HCT116 (cell line): ENCODE data around the gene FSTL4.

Experiments used
- CEBPB ChIP-seq: IDR thresholded peaks from 2 replicates; pipeline ENCODE4 v1.6.1; 2012; ENCODE audit warnings: low read depth
- ELF1 ChIP-seq: IDR thresholded peaks from 2 replicates; pipeline ENCODE4 v1.6.1; 2012; ENCODE audit warnings: low read depth, borderline replicate concordance
- EZH2 ChIP-seq: fragments of 200-600 bp; sonication (generic); IDR thresholded peaks from 2 replicates; pipeline ENCODE4 v1.6.1; 2017; ENCODE audit warnings: antibody characterized with exemption, mixed run types
- EZH2phosphoT487 ChIP-seq: fragments of 200-600 bp; IDR thresholded peaks from 2 replicates; pipeline ENCODE4 v1.6.1; 2018; ENCODE audit warnings: antibody characterized with exemption, borderline replicate concordance
- POLR2A ChIP-seq: IDR thresholded peaks from 2 replicates; pipeline ENCODE4 v1.7.0; 2011; ENCODE audit warnings: borderline replicate concordance; ENCODE audit not compliant: insufficient read depth, insufficient read length; ENCODE audit errors: extremely low read depth
- POLR2AphosphoS5 ChIP-seq: IDR thresholded peaks from 2 replicates; pipeline ENCODE4 v1.6.1; 2011; ENCODE audit warnings: mild to moderate bottlenecking, low read depth, low read length, moderate library complexity
- SIN3A ChIP-seq: IDR thresholded peaks from 2 replicates; pipeline ENCODE4 v1.6.1; 2012; ENCODE audit warnings: low read depth
- SP1 ChIP-seq: IDR thresholded peaks from 2 replicates; pipeline ENCODE4 v1.6.1; 2012; ENCODE audit warnings: low read depth
- TCF7L2 ChIP-seq: IDR thresholded peaks from 2 replicates; pipeline ENCODE4 v1.7.0; 2011; ENCODE audit warnings: borderline replicate concordance, inconsistent platforms; ENCODE audit not compliant: insufficient read depth, insufficient read length; ENCODE audit errors: extremely low read depth
- YY1 ChIP-seq: IDR thresholded peaks from 2 replicates; pipeline ENCODE4 v1.6.1; 2011; ENCODE audit warnings: low read length, low read depth, moderate library complexity, mild to moderate bottlenecking; ENCODE audit not compliant: insufficient replicate concordance; ENCODE audit errors: extremely low read depth
- ZNF274 ChIP-seq: fragments of 200-500 bp; sonication (Bioruptor generic); IDR thresholded peaks from 2 replicates; pipeline ENCODE4 v1.6.1; 2014; ENCODE audit warnings: mild to moderate bottlenecking, low read depth, low read length, inconsistent platforms
- TF ChIP-seq, protein P1 (sequence below), 3 experiments: fragments of 200-600 bp in 1 of 3; sonication (generic) in 1 of 3; IDR thresholded peaks in 2 of 3; conservative IDR thresholded peaks in 1 of 3; 2 replicates each; pipeline ENCODE4 v1.5.1; 2012 to 2017; ENCODE audit warnings: low read depth in 2 of 3, low read length in 2 of 3, antibody characterized with exemption in 1 of 3, borderline replicate concordance in 1 of 3, control low read depth in 1 of 3, mild to moderate bottlenecking in 1 of 3, mixed read lengths in 1 of 3, mixed run types in 1 of 3, moderate library complexity in 1 of 3; ENCODE audit not compliant: insufficient read depth in 1 of 3
- TF ChIP-seq, protein P2 (sequence below): IDR thresholded peaks from 2 replicates; pipeline ENCODE4 v1.6.1; 2012
- TF ChIP-seq, protein P3 (sequence below): IDR thresholded peaks from 2 replicates; pipeline ENCODE4 v1.6.1; 2012; ENCODE audit warnings: low read depth

DNA sequence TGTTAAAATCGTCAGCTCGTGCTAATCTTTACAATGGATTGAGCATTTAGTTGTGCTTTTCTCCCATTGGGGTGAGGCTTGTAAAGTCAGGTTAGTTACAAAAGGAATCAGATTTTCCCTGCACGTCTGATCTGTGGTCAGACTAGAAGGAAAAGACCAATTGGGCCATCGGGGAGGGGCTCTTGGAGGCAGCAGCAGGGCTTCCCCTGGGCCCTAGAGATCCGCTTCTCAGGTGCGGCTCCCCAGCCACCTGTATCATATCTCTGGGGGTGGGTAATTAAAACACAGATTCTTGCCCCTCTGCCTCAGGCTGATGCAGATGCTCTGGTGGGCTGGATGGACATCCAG is 360.2 kb downstream of the FSTL4 start:
- TF ChIP-seq POLR2A (no peak), EZH2 (no peak), TCF7L2 (no peak), SIN3A (no peak), ZNF274 (no peak), ELF1 (no peak), EZH2phosphoT487 (no peak), YY1 (no peak), CEBPB (no peak), POLR2AphosphoS5 (no peak), SP1 (no peak)
- TF ChIP-seq, protein P1, sequence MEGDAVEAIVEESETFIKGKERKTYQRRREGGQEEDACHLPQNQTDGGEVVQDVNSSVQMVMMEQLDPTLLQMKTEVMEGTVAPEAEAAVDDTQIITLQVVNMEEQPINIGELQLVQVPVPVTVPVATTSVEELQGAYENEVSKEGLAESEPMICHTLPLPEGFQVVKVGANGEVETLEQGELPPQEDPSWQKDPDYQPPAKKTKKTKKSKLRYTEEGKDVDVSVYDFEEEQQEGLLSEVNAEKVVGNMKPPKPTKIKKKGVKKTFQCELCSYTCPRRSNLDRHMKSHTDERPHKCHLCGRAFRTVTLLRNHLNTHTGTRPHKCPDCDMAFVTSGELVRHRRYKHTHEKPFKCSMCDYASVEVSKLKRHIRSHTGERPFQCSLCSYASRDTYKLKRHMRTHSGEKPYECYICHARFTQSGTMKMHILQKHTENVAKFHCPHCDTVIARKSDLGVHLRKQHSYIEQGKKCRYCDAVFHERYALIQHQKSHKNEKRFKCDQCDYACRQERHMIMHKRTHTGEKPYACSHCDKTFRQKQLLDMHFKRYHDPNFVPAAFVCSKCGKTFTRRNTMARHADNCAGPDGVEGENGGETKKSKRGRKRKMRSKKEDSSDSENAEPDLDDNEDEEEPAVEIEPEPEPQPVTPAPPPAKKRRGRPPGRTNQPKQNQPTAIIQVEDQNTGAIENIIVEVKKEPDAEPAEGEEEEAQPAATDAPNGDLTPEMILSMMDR (IDR thresholded peaks at IDR 0.05 in 2 of 3, conservative IDR thresholded peaks at IDR 0.05 in 1 of 3; ENCODE audit: borderline replicate concordance in 1 of 3, insufficient read depth in 1 of 3, low read depth in 2 of 3, low read length in 2 of 3) = no peak
- TF ChIP-seq, protein P2, sequence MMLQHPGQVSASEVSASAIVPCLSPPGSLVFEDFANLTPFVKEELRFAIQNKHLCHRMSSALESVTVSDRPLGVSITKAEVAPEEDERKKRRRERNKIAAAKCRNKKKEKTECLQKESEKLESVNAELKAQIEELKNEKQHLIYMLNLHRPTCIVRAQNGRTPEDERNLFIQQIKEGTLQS = no peak
- TF ChIP-seq, protein P3, sequence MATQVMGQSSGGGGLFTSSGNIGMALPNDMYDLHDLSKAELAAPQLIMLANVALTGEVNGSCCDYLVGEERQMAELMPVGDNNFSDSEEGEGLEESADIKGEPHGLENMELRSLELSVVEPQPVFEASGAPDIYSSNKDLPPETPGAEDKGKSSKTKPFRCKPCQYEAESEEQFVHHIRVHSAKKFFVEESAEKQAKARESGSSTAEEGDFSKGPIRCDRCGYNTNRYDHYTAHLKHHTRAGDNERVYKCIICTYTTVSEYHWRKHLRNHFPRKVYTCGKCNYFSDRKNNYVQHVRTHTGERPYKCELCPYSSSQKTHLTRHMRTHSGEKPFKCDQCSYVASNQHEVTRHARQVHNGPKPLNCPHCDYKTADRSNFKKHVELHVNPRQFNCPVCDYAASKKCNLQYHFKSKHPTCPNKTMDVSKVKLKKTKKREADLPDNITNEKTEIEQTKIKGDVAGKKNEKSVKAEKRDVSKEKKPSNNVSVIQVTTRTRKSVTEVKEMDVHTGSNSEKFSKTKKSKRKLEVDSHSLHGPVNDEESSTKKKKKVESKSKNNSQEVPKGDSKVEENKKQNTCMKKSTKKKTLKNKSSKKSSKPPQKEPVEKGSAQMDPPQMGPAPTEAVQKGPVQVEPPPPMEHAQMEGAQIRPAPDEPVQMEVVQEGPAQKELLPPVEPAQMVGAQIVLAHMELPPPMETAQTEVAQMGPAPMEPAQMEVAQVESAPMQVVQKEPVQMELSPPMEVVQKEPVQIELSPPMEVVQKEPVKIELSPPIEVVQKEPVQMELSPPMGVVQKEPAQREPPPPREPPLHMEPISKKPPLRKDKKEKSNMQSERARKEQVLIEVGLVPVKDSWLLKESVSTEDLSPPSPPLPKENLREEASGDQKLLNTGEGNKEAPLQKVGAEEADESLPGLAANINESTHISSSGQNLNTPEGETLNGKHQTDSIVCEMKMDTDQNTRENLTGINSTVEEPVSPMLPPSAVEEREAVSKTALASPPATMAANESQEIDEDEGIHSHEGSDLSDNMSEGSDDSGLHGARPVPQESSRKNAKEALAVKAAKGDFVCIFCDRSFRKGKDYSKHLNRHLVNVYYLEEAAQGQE = no peak
